Mesenchymal stem cell (in vitro differentiated cells and primary cell): ENCODE data around the gene CYBRD1.

Source experiments
- DNase-seq: peaks from one replicate; pipeline ENCODE4 v3.0.0-alpha.2; 2013
- H2AFZ ChIP-seq: one replicate; pipeline ENCODE4 v1.6.1; 2013; ENCODE audit warnings: low read depth, mild to moderate bottlenecking, control low read depth, inconsistent platforms, low read length, moderate library complexity
- H2AK5ac ChIP-seq: 2 replicates; pipeline ENCODE4 v1.6.1; 2013; ENCODE audit warnings: low read length, moderate library complexity, mild to moderate bottlenecking, inconsistent platforms; ENCODE audit not compliant: severe bottlenecking
- H2BK120ac ChIP-seq: one replicate; pipeline ENCODE4 v1.6.1; 2013; ENCODE audit warnings: low read depth, mild to moderate bottlenecking, inconsistent platforms, low read length, moderate library complexity
- H2BK12ac ChIP-seq, 2 experiments: one replicate each; pipeline ENCODE4 v1.6.1; 2013; ENCODE audit warnings: inconsistent platforms in 2 of 2, low read length in 2 of 2, mild to moderate bottlenecking in 2 of 2, moderate library complexity in 2 of 2, control low read depth in 1 of 2
- H2BK15ac ChIP-seq: one replicate; pipeline ENCODE4 v1.6.1; 2013; ENCODE audit warnings: mild to moderate bottlenecking, low read depth, inconsistent platforms; ENCODE audit not compliant: poor library complexity, severe bottlenecking
- H2BK5ac ChIP-seq: 2 replicates; pipeline ENCODE4 v1.6.1; 2013; ENCODE audit warnings: low read depth, mild to moderate bottlenecking, low read length, control low read depth, inconsistent platforms; ENCODE audit not compliant: poor library complexity, severe bottlenecking
- H3K14ac ChIP-seq, 2 experiments: one replicate each; pipeline ENCODE4 v1.6.1; 2013; ENCODE audit warnings: inconsistent platforms in 2 of 2, low read length in 2 of 2, control low read depth in 1 of 2, mild to moderate bottlenecking in 1 of 2, moderate library complexity in 1 of 2
- H3K18ac ChIP-seq, 2 experiments: one replicate each; pipeline ENCODE4 v1.6.1; 2013; ENCODE audit warnings: inconsistent platforms in 2 of 2, low read length in 2 of 2, control low read depth in 1 of 2, low read depth in 1 of 2, mild to moderate bottlenecking in 1 of 2
- H3K23ac ChIP-seq, 2 experiments: one replicate each; pipeline ENCODE4 v1.6.1; 2013; ENCODE audit warnings: inconsistent platforms in 2 of 2, low read length in 2 of 2, mild to moderate bottlenecking in 2 of 2, moderate library complexity in 2 of 2, control low read depth in 1 of 2
- H3K27ac ChIP-seq: 2 replicates; pipeline ENCODE4 v1.5.1; 2013; ENCODE audit warnings: mild to moderate bottlenecking, moderate library complexity, low read length, control low read depth, inconsistent platforms; ENCODE audit not compliant: poor library complexity, severe bottlenecking
- H3K27me3 ChIP-seq, 2 experiments: 2 replicates each; pipeline versions ENCODE4 v1.6.1 to v1.7.0; 2013; ENCODE audit warnings: low read length in 2 of 2, mild to moderate bottlenecking in 2 of 2, moderate library complexity in 2 of 2, control low read depth in 1 of 2, inconsistent platforms in 1 of 2; ENCODE audit not compliant: control insufficient read depth in 1 of 2, insufficient read depth in 1 of 2
- H3K36me3 ChIP-seq, 2 experiments: 2 replicates each; pipeline versions ENCODE4 v1.6.1 to v1.7.0; 2013; ENCODE audit warnings: low read length in 2 of 2, control low read depth in 1 of 2, inconsistent platforms in 1 of 2, low read depth in 1 of 2, mild to moderate bottlenecking in 1 of 2; ENCODE audit not compliant: insufficient read depth in 2 of 2, control insufficient read depth in 1 of 2
- H3K4ac ChIP-seq, 2 experiments: one replicate each; pipeline ENCODE4 v1.6.1; 2013; ENCODE audit warnings: inconsistent platforms in 2 of 2, low read length in 2 of 2, mild to moderate bottlenecking in 2 of 2, moderate library complexity in 2 of 2, control low read depth in 1 of 2, low read depth in 1 of 2
- H3K4me1 ChIP-seq: 2 replicates; pipeline ENCODE4 v1.6.1; 2013; ENCODE audit warnings: low read depth, low read length, control low read depth; ENCODE audit not compliant: control insufficient read depth, insufficient read depth
- H3K4me2 ChIP-seq: 2 replicates; pipeline ENCODE4 v1.6.1; 2013; ENCODE audit warnings: low read length, mild to moderate bottlenecking, inconsistent platforms; ENCODE audit not compliant: poor library complexity, severe bottlenecking
- H3K4me3 ChIP-seq, 2 experiments: 2 replicates each; pipeline versions ENCODE4 v1.5.1 to v1.7.0; 2013; ENCODE audit warnings: low read length in 2 of 2, mild to moderate bottlenecking in 2 of 2, control low read depth in 1 of 2, low read depth in 1 of 2; ENCODE audit not compliant: insufficient read depth in 1 of 2
- H3K79me1 ChIP-seq: replicated peaks from 2 replicates; pipeline ENCODE4 v1.6.1; 2013; ENCODE audit warnings: mild to moderate bottlenecking, control low read depth, low read length, inconsistent platforms; ENCODE audit not compliant: poor library complexity, severe bottlenecking
- H3K9ac ChIP-seq: 2 replicates; pipeline ENCODE4 v1.7.0; 2013; ENCODE audit warnings: mild to moderate bottlenecking, low read length, moderate library complexity
- H3K9me3 ChIP-seq: 2 replicates; pipeline ENCODE4 v1.7.0; 2013; ENCODE audit warnings: mild to moderate bottlenecking, low read length; ENCODE audit not compliant: control insufficient read depth
- H4K8ac ChIP-seq: one replicate; pipeline ENCODE4 v1.6.1; 2013; ENCODE audit warnings: inconsistent platforms, mild to moderate bottlenecking, low read length, moderate library complexity
- H4K91ac ChIP-seq: one replicate; pipeline ENCODE4 v1.6.1; 2013; ENCODE audit warnings: mild to moderate bottlenecking, low read length, inconsistent platforms
- WGBS: methylation state at CpG from one replicate; pipeline ENCODE4 v1.1.7; 2013; ENCODE audit warnings: mixed read lengths; 5-methylcytosine and 5-hydroxymethylcytosine counted together

Gene CYBRD1

GRCh38 chr2:171550613-171551012 lies 28.3 kb downstream of the CYBRD1 start:
- Histone ChIP-seq H2BK12ac (no peak overlapping the region), H3K27me3 (no peaks in the 10 kb centered on the region), H4K91ac (no peak overlapping the region), H3K23ac (no peak overlapping the region), H3K9ac (no peak overlapping the region), H3K18ac (no peak overlapping the region), H3K36me3 (peaks cover 2 to 89% of the 10 kb centered on the region in 2 experiments), H3K27ac (no peak overlapping the region), H3K79me1 (peaks cover 7% of the 10 kb centered on the region), H2AK5ac (no peak overlapping the region), H3K9me3 (no peaks in the 10 kb centered on the region), H3K4me3 (no peak overlapping the region), H3K14ac (no peak overlapping the region), H3K4me1 (peaks cover 5% of the 10 kb centered on the region), H3K4ac (no peak overlapping the region), H2BK15ac (no peak overlapping the region), H2BK120ac (no peak overlapping the region), H2AFZ (no peak overlapping the region), H2BK5ac (no peak overlapping the region), H4K8ac (no peak overlapping the region), H3K4me2 (no peak overlapping the region)
- DNase-seq: no peak

- no peak overlapping the region for H3K4ac ChIP-seq
- no peak overlapping the region for H3K23ac ChIP-seq
- H3K79me1 ChIP-seq: peaks cover 3% of the 10 kb centered on the region
- no peak overlapping the region for H4K8ac ChIP-seq
- no peak for DNase-seq
- no peak overlapping the region for H3K18ac ChIP-seq
- H2BK120ac ChIP-seq: no peak overlapping the region
- no peak overlapping the region for H4K91ac ChIP-seq
- no peak overlapping the region for H2BK12ac ChIP-seq
- no peak overlapping the region for H3K9ac ChIP-seq
- H2BK15ac ChIP-seq: no peak overlapping the region
- H3K9me3 ChIP-seq: no peaks in the 10 kb centered on the region
- peaks cover 2 to 89% of the 10 kb centered on the region in 2 experiments for H3K36me3 ChIP-seq
- H3K4me2 ChIP-seq: no peak overlapping the region
- H3K4me1 ChIP-seq: peaks cover 5% of the 10 kb centered on the region
- no peak overlapping the region for H2BK5ac ChIP-seq
- no peak overlapping the region for H3K14ac ChIP-seq
- H3K4me3 ChIP-seq: no peak overlapping the region
- H3K27ac ChIP-seq: no peak overlapping the region
- H2AFZ ChIP-seq: no peak overlapping the region
- H2AK5ac ChIP-seq: no peak overlapping the region
- H3K27me3 ChIP-seq: no peaks in the 10 kb centered on the region
These were observed 29.6 kb downstream of the CYBRD1 start for GRCh38 chr2:171551836-171552235.

GRCh38 chr2:171553236-171553635 lies 31.0 kb downstream of the CYBRD1 start:
- H3K27me3 ChIP-seq: no peaks in the 10 kb centered on the region
- no peak overlapping the region for H4K91ac ChIP-seq
- WGBS: 100% methylated on average over 2 of the region's 2 CpGs
- H3K9me3 ChIP-seq: no peaks in the 10 kb centered on the region
- no peak overlapping the region for H2BK5ac ChIP-seq
- DNase-seq: no peak
- no peak overlapping the region for H3K27ac ChIP-seq
- no peak overlapping the region for H3K4me2 ChIP-seq
- no peak overlapping the region for H3K4me3 ChIP-seq
- H3K4me1 ChIP-seq: peaks cover 5% of the 10 kb centered on the region
- H4K8ac ChIP-seq: no peak overlapping the region
- H2BK120ac ChIP-seq: no peak overlapping the region
- no peak overlapping the region for H2BK12ac ChIP-seq
- H2AK5ac ChIP-seq: no peak overlapping the region
- no peak overlapping the region for H2AFZ ChIP-seq
- peaks cover 2 to 91% of the 10 kb centered on the region in 2 experiments for H3K36me3 ChIP-seq
- H3K23ac ChIP-seq: no peak overlapping the region
- peaks cover 1% of the 10 kb centered on the region for H3K79me1 ChIP-seq
- H3K4ac ChIP-seq: no peak overlapping the region
- H3K9ac ChIP-seq: no peak overlapping the region
- no peak overlapping the region for H3K14ac ChIP-seq
- no peak overlapping the region for H2BK15ac ChIP-seq
- no peak overlapping the region for H3K18ac ChIP-seq

GRCh38 chr2:171553858-171554257 lies 31.6 kb downstream of the CYBRD1 start:
- H3K79me1 ChIP-seq: peaks cover 1% of the 10 kb centered on the region
- H3K23ac ChIP-seq: no peak overlapping the region
- no peak overlapping the region for H3K4me3 ChIP-seq
- no peak overlapping the region for H4K8ac ChIP-seq
- no peak overlapping the region for H3K4me2 ChIP-seq
- H3K18ac ChIP-seq: no peak overlapping the region
- no peak overlapping the region for H3K9ac ChIP-seq
- no peak overlapping the region for H2BK5ac ChIP-seq
- no peaks in the 10 kb centered on the region for H3K9me3 ChIP-seq
- H3K36me3 ChIP-seq: peaks cover 2 to 90% of the 10 kb centered on the region in 2 experiments
- no peak overlapping the region for H2BK12ac ChIP-seq
- H3K27me3 ChIP-seq: no peaks in the 10 kb centered on the region
- no peak overlapping the region for H3K14ac ChIP-seq
- no peak overlapping the region for H3K27ac ChIP-seq
- H2BK120ac ChIP-seq: no peak overlapping the region
- no peak overlapping the region for H2AK5ac ChIP-seq
- WGBS: 92% methylated on average over 7 of the region's 8 CpGs
- no peak overlapping the region for H2BK15ac ChIP-seq
- no peak overlapping the region for H3K4ac ChIP-seq
- peaks cover 5% of the 10 kb centered on the region for H3K4me1 ChIP-seq
- no peak for DNase-seq
- H4K91ac ChIP-seq: no peak overlapping the region
- no peak overlapping the region for H2AFZ ChIP-seq
